ENCODE results near the gene GNAT1.
A peak's percentile ranks its signal among the peaks of the same experiment; 100 is the strongest.

GNAT1 gene

DNA sequence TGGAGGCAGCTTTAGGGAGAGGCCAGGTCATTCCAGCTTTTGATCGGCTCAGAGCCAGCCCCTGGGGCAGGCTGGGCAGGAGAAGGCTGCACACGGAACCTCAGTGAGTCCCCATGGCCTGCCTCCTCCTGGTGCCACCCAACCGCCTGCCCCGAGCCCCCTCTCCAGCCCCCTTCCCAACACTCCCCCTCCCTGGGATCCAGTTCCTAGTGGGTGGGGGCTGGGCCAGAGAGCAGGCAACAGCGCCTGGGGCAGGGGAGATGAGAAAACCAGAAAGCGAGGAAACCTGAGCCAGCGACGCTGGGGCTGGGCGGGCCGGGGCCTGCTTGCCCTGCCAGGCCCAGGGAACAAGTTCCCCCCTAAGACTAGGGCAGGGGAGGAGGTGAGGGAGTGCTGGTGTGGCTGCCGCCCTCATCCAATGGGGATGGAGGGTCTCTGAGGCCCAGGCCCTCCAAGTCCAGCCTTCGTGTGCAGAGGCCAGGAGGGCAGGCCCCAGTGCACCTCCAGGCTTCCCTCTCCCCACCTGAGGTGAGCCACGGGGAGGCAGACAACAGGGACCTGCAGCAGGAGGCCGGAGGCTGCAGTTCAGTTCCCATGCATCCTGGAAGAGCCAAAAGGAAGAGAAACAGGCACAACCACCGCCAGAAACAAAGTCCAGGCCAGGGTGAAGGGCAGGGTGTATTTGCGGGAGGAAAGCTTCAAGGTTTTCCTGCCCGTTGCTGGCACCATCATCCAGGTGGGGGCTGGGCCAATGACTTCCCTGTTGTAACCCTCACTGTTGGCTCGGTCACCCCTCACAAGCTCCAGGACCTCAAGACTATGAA is 40.3 kb upstream of the GNAT1 start:
- Histone ChIP-seq H3K4me2 (ENCODE audit: low read depth, low read length, poor library complexity, severe bottlenecking) (no peak overlapping the region), H3K9me2 (replicated peaks; ENCODE audit: insufficient read depth, low read length) (no peaks in the 10 kb centered on the region), H3K79me2 (ENCODE audit: insufficient read depth, low read length) (no peaks in the 10 kb centered on the region), H2AFZ (ENCODE audit: low read depth, low read length, severe bottlenecking) (no peak overlapping the region), H3K36me3 (ENCODE audit: low read length) (no peaks in the 10 kb centered on the region), H3K27me3 (ENCODE audit: low read length) (no peaks in the 10 kb centered on the region), H4K20me1 (ENCODE audit: low read depth, low read length) (no peaks in the 10 kb centered on the region), H3K9ac (ENCODE audit: low read length) (no peak overlapping the region), H3K27ac (ENCODE audit: low read depth, low read length) (no peak overlapping the region), H3K4me3 (ENCODE audit: insufficient read depth, low read length, poor library complexity, severe bottlenecking) (no peak overlapping the region), H3F3A (ENCODE audit: insufficient read depth) (no peaks in the 10 kb centered on the region), H3K9me3 (ENCODE audit: insufficient read depth, low read length) (no peaks in the 10 kb centered on the region)
- TF ChIP-seq, protein P1, sequence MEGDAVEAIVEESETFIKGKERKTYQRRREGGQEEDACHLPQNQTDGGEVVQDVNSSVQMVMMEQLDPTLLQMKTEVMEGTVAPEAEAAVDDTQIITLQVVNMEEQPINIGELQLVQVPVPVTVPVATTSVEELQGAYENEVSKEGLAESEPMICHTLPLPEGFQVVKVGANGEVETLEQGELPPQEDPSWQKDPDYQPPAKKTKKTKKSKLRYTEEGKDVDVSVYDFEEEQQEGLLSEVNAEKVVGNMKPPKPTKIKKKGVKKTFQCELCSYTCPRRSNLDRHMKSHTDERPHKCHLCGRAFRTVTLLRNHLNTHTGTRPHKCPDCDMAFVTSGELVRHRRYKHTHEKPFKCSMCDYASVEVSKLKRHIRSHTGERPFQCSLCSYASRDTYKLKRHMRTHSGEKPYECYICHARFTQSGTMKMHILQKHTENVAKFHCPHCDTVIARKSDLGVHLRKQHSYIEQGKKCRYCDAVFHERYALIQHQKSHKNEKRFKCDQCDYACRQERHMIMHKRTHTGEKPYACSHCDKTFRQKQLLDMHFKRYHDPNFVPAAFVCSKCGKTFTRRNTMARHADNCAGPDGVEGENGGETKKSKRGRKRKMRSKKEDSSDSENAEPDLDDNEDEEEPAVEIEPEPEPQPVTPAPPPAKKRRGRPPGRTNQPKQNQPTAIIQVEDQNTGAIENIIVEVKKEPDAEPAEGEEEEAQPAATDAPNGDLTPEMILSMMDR (IDR thresholded peaks at IDR 0.05; ENCODE audit: insufficient read depth, low read length, poor library complexity, severe bottlenecking): no peak
- TF ChIP-seq EZH2phosphoT487 (conservative IDR thresholded peaks at IDR 0.05; ENCODE audit: low read length): no peak

GRCh38 chr3:50151728-50152127 is 39.7 kb upstream of the GNAT1 start:
- Histone ChIP-seq H3K4me2 (ENCODE audit: low read depth, low read length, poor library complexity, severe bottlenecking) (no peak overlapping the region), H4K20me1 (ENCODE audit: low read depth, low read length) (no peaks in the 10 kb centered on the region), H3K27ac (ENCODE audit: low read depth, low read length) (no peak overlapping the region), H3K4me3 (ENCODE audit: insufficient read depth, low read length, poor library complexity, severe bottlenecking) (no peak overlapping the region), H3K27me3 (ENCODE audit: low read length) (no peaks in the 10 kb centered on the region), H3K36me3 (ENCODE audit: low read length) (no peaks in the 10 kb centered on the region), H3K79me2 (ENCODE audit: insufficient read depth, low read length) (no peaks in the 10 kb centered on the region), H3K9ac (ENCODE audit: low read length) (no peak overlapping the region), H3K9me2 (replicated peaks; ENCODE audit: insufficient read depth, low read length) (no peaks in the 10 kb centered on the region), H3K9me3 (ENCODE audit: insufficient read depth, low read length) (no peaks in the 10 kb centered on the region), H3F3A (ENCODE audit: insufficient read depth) (no peaks in the 10 kb centered on the region), H2AFZ (ENCODE audit: low read depth, low read length, severe bottlenecking) (no peak overlapping the region)
- TF ChIP-seq EZH2phosphoT487 (conservative IDR thresholded peaks at IDR 0.05; ENCODE audit: low read length): no peak
- TF ChIP-seq, protein P1 (IDR thresholded peaks at IDR 0.05; ENCODE audit: insufficient read depth, low read length, poor library complexity, severe bottlenecking): no peak

GRCh38 chr3:50153782-50154475 is 37.5 kb upstream of the GNAT1 start:
- no peaks in the 10 kb centered on the region for H3K27me3 ChIP-seq (ENCODE audit: low read length)
- no peak for TF ChIP-seq EZH2phosphoT487 (conservative IDR thresholded peaks at IDR 0.05; ENCODE audit: low read length)
- TF ChIP-seq, protein P1 (IDR thresholded peaks at IDR 0.05; ENCODE audit: insufficient read depth, low read length, poor library complexity, severe bottlenecking): no peak
- no peak overlapping the region for H3K9ac ChIP-seq (ENCODE audit: low read length)

More at GRCh38 chr3:50153782-50154475, 37.5 kb upstream of the GNAT1 start:
- H2AFZ ChIP-seq (ENCODE audit: low read depth, low read length, severe bottlenecking): no peak overlapping the region
- peak overlapping the region; percentile 34 for H3K4me3 ChIP-seq (ENCODE audit: insufficient read depth, low read length, poor library complexity, severe bottlenecking)
- H3F3A ChIP-seq (ENCODE audit: insufficient read depth): no peaks in the 10 kb centered on the region
- no peaks in the 10 kb centered on the region for H4K20me1 ChIP-seq (ENCODE audit: low read depth, low read length)
- H3K4me2 ChIP-seq (ENCODE audit: low read depth, low read length, poor library complexity, severe bottlenecking): peak overlapping the region; percentile 55
- H3K9me2 ChIP-seq (replicated peaks; ENCODE audit: insufficient read depth, low read length): no peaks in the 10 kb centered on the region
- no peak overlapping the region for H3K27ac ChIP-seq (ENCODE audit: low read depth, low read length)
- no peaks in the 10 kb centered on the region for H3K9me3 ChIP-seq (ENCODE audit: insufficient read depth, low read length)
- no peaks in the 10 kb centered on the region for H3K36me3 ChIP-seq (ENCODE audit: low read length)
- H3K79me2 ChIP-seq (ENCODE audit: insufficient read depth, low read length): no peaks in the 10 kb centered on the region

Data from SU-DHL-6 (cell line).